A673 (cell line): ENCODE measurements around the gene CELSR1. TPM values are rescaled to one million over a fixed set of nuclear protein-coding genes. Genes with fewer than 3 reads are reported as not detected.

Experiments used
- BruUV-seq: library from RNA; stranded (reverse); fragments of 400-500 nt; replicated peaks from 2 replicates; lab custom pipeline; 2021; lab: Mats Ljungman, UMichigan
- CTCF ChIA-PET: fragments of 300-600 bp; sonication (Branson Sonifier 250); formaldehyde crosslinking; loops from one replicate; lab custom pipeline; 2022; ENCODE audit warnings: antibody characterized with exemption; lab: Charles Lee
- POLR2A ChIA-PET: fragments of 300-600 bp; sonication (Branson Sonifier 250); formaldehyde crosslinking; loops from one replicate; lab custom pipeline; 2022; ENCODE audit warnings: antibody characterized with exemption; ENCODE audit not compliant: low non-redundant PET; lab: Charles Lee
- DNase-seq: peaks from one replicate; pipeline ENCODE4 v3.0.0-alpha.2; 2015; ENCODE audit warnings: low spot score
- H3K27ac ChIP-seq: fragments of 200-600 bp; sonication (generic); 2 replicates; pipeline ENCODE4 v1.5.1; 2016; ENCODE audit warnings: mixed run types, low read depth, mild to moderate bottlenecking, mixed read lengths, antibody characterized with exemption, low read length; ENCODE audit not compliant: poor library complexity, severe bottlenecking
- H3K27me3 ChIP-seq: fragments of 200-600 bp; sonication (generic); replicated peaks from 2 replicates; pipeline ENCODE4 v1.6.1; 2017; ENCODE audit warnings: mixed run types, low read depth, mild to moderate bottlenecking, mixed read lengths, antibody characterized with exemption, low read length; ENCODE audit not compliant: insufficient read depth, poor library complexity
- H3K36me3 ChIP-seq: fragments of 200-600 bp; sonication (generic); 2 replicates; pipeline ENCODE4 v1.6.1; 2016; ENCODE audit warnings: mixed run types, mild to moderate bottlenecking, mixed read lengths, antibody characterized with exemption, low read length; ENCODE audit not compliant: insufficient read depth, poor library complexity, severe bottlenecking
- H3K4me1 ChIP-seq: fragments of 200-600 bp; sonication (generic); 2 replicates; pipeline ENCODE4 v1.6.1; 2017; ENCODE audit warnings: mixed run types, mild to moderate bottlenecking, mixed read lengths, antibody characterized with exemption, low read length; ENCODE audit not compliant: insufficient read depth, poor library complexity, severe bottlenecking
- H3K4me3 ChIP-seq: fragments of 200-600 bp; sonication (generic); 2 replicates; pipeline ENCODE4 v1.5.1; 2016; ENCODE audit warnings: low read depth, mixed run types, mild to moderate bottlenecking, mixed read lengths, low read length; ENCODE audit not compliant: poor library complexity, severe bottlenecking
- H3K9me3 ChIP-seq: fragments of 200-600 bp; sonication (generic); 2 replicates; pipeline ENCODE4 v1.6.1; 2016; ENCODE audit warnings: mixed run types, low read depth, mild to moderate bottlenecking, mixed read lengths, antibody characterized with exemption, low read length; ENCODE audit not compliant: poor library complexity, severe bottlenecking
- EZH2 ChIP-seq: fragments of 200-600 bp; sonication (generic); IDR thresholded peaks from 2 replicates; pipeline ENCODE4 v1.6.1; 2017; ENCODE audit warnings: borderline replicate concordance, low read depth, mild to moderate bottlenecking, mixed read lengths, antibody characterized with exemption, low read length; ENCODE audit not compliant: poor library complexity, severe bottlenecking
- intact Hi-C: fragments of 100-400 bp; cut with micrococcal nuclease; formaldehyde crosslinking; loops from one replicate; pipeline ENCODE4 v1.10.0; 2022; ENCODE audit not compliant: unreplicated experiment
- total RNA-seq: library from RNA; stranded (reverse); gene quantifications from 2 replicates; pipeline ENCODE4 v1.2.3, GENCODE V29; 2021
- TF ChIP-seq, protein P1 (sequence below): fragments of 300-800, 200-600 bp; sonication (generic); conservative IDR thresholded peaks from 2 replicates; pipeline ENCODE4 v1.5.1; 2017; ENCODE audit warnings: low read depth, mild to moderate bottlenecking, antibody characterized with exemption, low read length, moderate library complexity, mixed read lengths

CELSR1 gene
- total RNA-seq, 1 experiment from 2014 or later = 2.3 TPM

DNA sequence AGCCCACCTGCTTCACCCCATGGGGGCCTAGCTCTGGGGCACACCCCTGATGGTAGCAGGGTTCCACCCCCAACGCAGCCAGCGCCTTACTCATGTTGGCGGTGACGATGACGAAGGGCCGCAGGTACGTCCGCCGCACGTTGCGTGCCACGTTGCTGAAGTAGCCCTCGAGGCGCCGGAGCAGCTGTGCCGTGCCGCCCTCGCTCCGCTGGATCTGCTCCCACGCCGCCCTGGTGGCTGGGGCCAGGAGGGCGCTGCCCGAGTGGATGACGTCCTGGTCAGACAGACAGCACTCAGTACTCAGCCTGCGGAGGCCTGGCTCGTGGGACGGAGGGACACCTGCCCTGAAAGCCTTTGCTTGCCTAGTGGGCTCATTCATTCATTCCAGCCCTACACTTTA, 151.1 kb downstream of the CELSR1 start:
- POLR2A ChIA-PET = no interaction called here
- Histone ChIP-seq H3K36me3 (no peaks in the 10 kb centered on the region), H3K27me3 (no peaks in the 10 kb centered on the region), H3K9me3 (no peaks in the 10 kb centered on the region), H3K27ac (no peak overlapping the region), H3K4me1 (no peaks in the 10 kb centered on the region), H3K4me3 (no peak overlapping the region)
- CTCF ChIA-PET = no interaction called here
- DNase-seq = no peak
- TF ChIP-seq, protein P1, sequence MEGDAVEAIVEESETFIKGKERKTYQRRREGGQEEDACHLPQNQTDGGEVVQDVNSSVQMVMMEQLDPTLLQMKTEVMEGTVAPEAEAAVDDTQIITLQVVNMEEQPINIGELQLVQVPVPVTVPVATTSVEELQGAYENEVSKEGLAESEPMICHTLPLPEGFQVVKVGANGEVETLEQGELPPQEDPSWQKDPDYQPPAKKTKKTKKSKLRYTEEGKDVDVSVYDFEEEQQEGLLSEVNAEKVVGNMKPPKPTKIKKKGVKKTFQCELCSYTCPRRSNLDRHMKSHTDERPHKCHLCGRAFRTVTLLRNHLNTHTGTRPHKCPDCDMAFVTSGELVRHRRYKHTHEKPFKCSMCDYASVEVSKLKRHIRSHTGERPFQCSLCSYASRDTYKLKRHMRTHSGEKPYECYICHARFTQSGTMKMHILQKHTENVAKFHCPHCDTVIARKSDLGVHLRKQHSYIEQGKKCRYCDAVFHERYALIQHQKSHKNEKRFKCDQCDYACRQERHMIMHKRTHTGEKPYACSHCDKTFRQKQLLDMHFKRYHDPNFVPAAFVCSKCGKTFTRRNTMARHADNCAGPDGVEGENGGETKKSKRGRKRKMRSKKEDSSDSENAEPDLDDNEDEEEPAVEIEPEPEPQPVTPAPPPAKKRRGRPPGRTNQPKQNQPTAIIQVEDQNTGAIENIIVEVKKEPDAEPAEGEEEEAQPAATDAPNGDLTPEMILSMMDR = no peak
- TF ChIP-seq EZH2 = no peak
- intact Hi-C loops = no loop called here
- BruUV-seq = no TSS peak

DNA sequence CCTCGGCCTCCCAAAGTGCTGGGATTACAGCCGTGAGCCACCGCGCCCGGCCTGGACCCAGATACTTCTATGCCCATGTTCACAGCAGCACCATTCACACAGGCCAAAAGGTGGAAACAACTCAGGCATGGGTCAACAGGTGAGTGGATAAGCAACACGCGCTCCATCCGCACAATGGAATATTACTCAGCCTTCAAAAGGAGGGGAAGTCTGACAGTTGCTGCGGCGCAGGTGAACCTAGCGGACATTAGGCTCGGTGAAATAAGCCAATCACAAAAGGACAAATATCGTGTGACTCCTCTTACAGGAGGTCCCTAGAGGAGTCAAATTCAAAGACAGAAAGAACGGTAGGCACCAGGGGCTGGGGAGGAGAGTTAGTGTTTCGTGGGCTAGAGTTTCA, 154.9 kb downstream of the CELSR1 start:
- ChIA-PET CTCF (no interaction called here), POLR2A (no interaction called here)
- no peak overlapping the region for H3K27ac ChIP-seq
- H3K27me3 ChIP-seq = no peaks in the 10 kb centered on the region
- no peak overlapping the region for H3K4me3 ChIP-seq
- no peaks in the 10 kb centered on the region for H3K9me3 ChIP-seq
- intact Hi-C loops = no loop called here
- no peaks in the 10 kb centered on the region for H3K4me1 ChIP-seq
- no TSS peak for BruUV-seq
- TF ChIP-seq, protein P1 = no peak
- no peak for TF ChIP-seq EZH2
- DNase-seq = no peak
- H3K36me3 ChIP-seq = no peaks in the 10 kb centered on the region

GRCh38 chr22:46381731-46382130, 155.7 kb downstream of the CELSR1 start:
- no peak for DNase-seq
- no peak overlapping the region for H3K27ac ChIP-seq
- no peak overlapping the region for H3K4me3 ChIP-seq
- H3K27me3 ChIP-seq = no peaks in the 10 kb centered on the region
- ChIA-PET CTCF (no interaction called here), POLR2A (no interaction called here)
- no peaks in the 10 kb centered on the region for H3K9me3 ChIP-seq
- H3K36me3 ChIP-seq = no peaks in the 10 kb centered on the region
- intact Hi-C loops = no loop called here
- TF ChIP-seq, protein P1 = no peak
- no peak for TF ChIP-seq EZH2
- BruUV-seq = no TSS peak
- no peaks in the 10 kb centered on the region for H3K4me1 ChIP-seq
